GM23338 (cell line): ENCODE data around the gene GCK. TPM values are rescaled to one million over a fixed set of nuclear protein-coding genes. Genes with fewer than 3 reads are reported as not detected.

Experiments
- ATAC-seq: fragments of 200-7000 bp; cut with Tn5 transposase; 3 replicates; pipeline ENCODE4 v1.9.1; 2020
- DNase-seq: peaks from one replicate; pipeline ENCODE4 v3.0.0-alpha.2; 2015; ENCODE audit warnings: low spot score
- H2AFZ ChIP-seq: fragments of 200-600 bp; sonication (generic); 2 replicates; pipeline ENCODE4 v1.8.0; 2016; ENCODE audit warnings: antibody characterized with exemption, mild to moderate bottlenecking, moderate library complexity
- H3F3A ChIP-seq: fragments of 200-600 bp; sonication (generic); replicated peaks from 2 replicates; pipeline ENCODE4 v1.8.0; 2017; ENCODE audit warnings: antibody characterized with exemption, mixed run types, low read depth
- H3K27ac ChIP-seq: fragments of 200-600 bp; sonication (generic); 2 replicates; pipeline ENCODE4 v1.6.1; 2016; ENCODE audit warnings: low read depth
- H3K27me3 ChIP-seq: fragments of 200-600 bp; sonication (generic); 2 replicates; pipeline ENCODE4 v1.8.0; 2016; ENCODE audit warnings: mild to moderate bottlenecking, mixed run types, moderate library complexity; ENCODE audit not compliant: insufficient read depth
- H3K36me3 ChIP-seq: fragments of 200-600 bp; sonication (generic); 2 replicates; pipeline ENCODE4 v1.8.0; 2016; ENCODE audit warnings: mild to moderate bottlenecking; ENCODE audit not compliant: insufficient read depth
- H3K4me1 ChIP-seq: fragments of 200-600 bp; sonication (generic); 2 replicates; pipeline ENCODE4 v1.8.0; 2016; ENCODE audit warnings: mild to moderate bottlenecking, moderate library complexity; ENCODE audit not compliant: insufficient read depth
- H3K4me2 ChIP-seq: fragments of 200-600 bp; sonication (generic); 2 replicates; pipeline ENCODE4 v1.7.1; 2017; ENCODE audit warnings: mixed run types
- H3K4me3 ChIP-seq: fragments of 200-600 bp; sonication (generic); 2 replicates; pipeline ENCODE4 v1.6.1; 2016; ENCODE audit warnings: mixed run types
- H3K79me2 ChIP-seq: fragments of 200-600 bp; sonication (generic); replicated peaks from 2 replicates; pipeline ENCODE4 v1.8.0; 2017; ENCODE audit warnings: mild to moderate bottlenecking; ENCODE audit not compliant: insufficient read depth
- H3K9me2 ChIP-seq: fragments of 200-600 bp; sonication (generic); 2 replicates; pipeline ENCODE4 v1.8.0; 2017; ENCODE audit not compliant: insufficient read depth
- H4K20me1 ChIP-seq: fragments of 200-600 bp; sonication (generic); replicated peaks from 2 replicates; pipeline ENCODE4 v1.8.0; 2017; ENCODE audit warnings: mild to moderate bottlenecking; ENCODE audit not compliant: insufficient read depth
- H3K27ac Mint-ChIP-seq: 2 replicates; pipeline ENCODE4 v1.8.0; 2020; ENCODE audit warnings: inconsistent platforms, mild to moderate bottlenecking, moderate library complexity, mixed read lengths
- H3K27me3 Mint-ChIP-seq: 3 replicates; pipeline ENCODE4 v1.8.0; 2022; ENCODE audit warnings: low read depth, mild to moderate bottlenecking, moderate library complexity, mixed read lengths, inconsistent platforms; ENCODE audit not compliant: insufficient read depth, poor library complexity
- H3K36me3 Mint-ChIP-seq: 3 replicates; pipeline ENCODE4 v1.8.0; 2021; ENCODE audit warnings: low read depth, mild to moderate bottlenecking, inconsistent platforms, moderate library complexity, mixed read lengths
- H3K4me1 Mint-ChIP-seq: 3 replicates; pipeline ENCODE4 v1.8.0; 2020; ENCODE audit warnings: mild to moderate bottlenecking, inconsistent platforms, mixed read lengths
- H3K4me3 Mint-ChIP-seq: 3 replicates; pipeline ENCODE4 v1.8.0; 2021; ENCODE audit warnings: moderate library complexity, mild to moderate bottlenecking, inconsistent platforms, mixed read lengths
- H3K9me3 Mint-ChIP-seq: 3 replicates; pipeline ENCODE4 v1.8.0; 2020; ENCODE audit warnings: moderate library complexity, mild to moderate bottlenecking, inconsistent platforms, mixed read lengths
- EZH2 ChIP-seq: fragments of 200-600 bp; sonication (generic); IDR thresholded peaks from one replicate; pipeline ENCODE4 v1.8.0; 2017; ENCODE audit warnings: antibody characterized with exemption, mild to moderate bottlenecking, low read depth; ENCODE audit not compliant: unreplicated experiment
- EZH2phosphoT487 ChIP-seq: fragments of 200-600 bp; sonication (generic); IDR thresholded peaks from one replicate; pipeline ENCODE4 v1.8.1; 2018; ENCODE audit warnings: antibody characterized with exemption; ENCODE audit not compliant: unreplicated experiment
- NANOG ChIP-seq: IDR thresholded peaks from 2 replicates; pipeline ENCODE4 v1.6.1; 2016; ENCODE audit warnings: antibody characterized with exemption, borderline replicate concordance
- POLR2AphosphoS5 ChIP-seq: IDR thresholded peaks from 2 replicates; pipeline ENCODE4 v1.6.1; 2016; ENCODE audit warnings: antibody characterized with exemption, low read depth
- STAT1 ChIP-seq: IDR thresholded peaks from one replicate; pipeline ENCODE4 v1.6.1; 2016; ENCODE audit warnings: antibody characterized with exemption; ENCODE audit not compliant: unreplicated experiment
- polyA plus RNA-seq: library from polyadenylated mRNA; unstranded; fragments of >200 nt; fragmentation: Nextera tagmentation; extraction: Ambion mirVana; gene quantifications from 2 replicates; pipeline ENCODE4 v1.2.1, GENCODE V29; 2016
- total RNA-seq: library from RNA; depleted of rRNA; stranded (reverse); fragments of >200 nt; shearing (Covaris generic); gene quantifications from 2 replicates; pipeline ENCODE4 v1.2.3, GENCODE V29; 2014
- TF ChIP-seq, protein P1 (sequence below): fragments of 250-450 bp; sonication (Bioruptor Pico); IDR thresholded peaks from 2 replicates; pipeline ENCODE4 v1.5.0; 2020; ENCODE audit warnings: mild to moderate bottlenecking, moderate library complexity
- TF ChIP-seq, protein P2 (sequence below), 2 experiments: fragments of 200-600 bp in 1 of 2; sonication (generic) in 1 of 2; conservative IDR thresholded peaks; 2 replicates each; pipeline versions ENCODE4 v1.5.1 to v1.6.1; 2016 to 2017; ENCODE audit warnings: antibody characterized with exemption in 2 of 2, low read depth in 2 of 2, mild to moderate bottlenecking in 2 of 2, moderate library complexity in 1 of 2
- TF ChIP-seq, protein P3 (sequence below): IDR thresholded peaks from one replicate; pipeline ENCODE4 v1.6.1; 2018; ENCODE audit warnings: antibody characterized with exemption; ENCODE audit not compliant: unreplicated experiment

Gene GCK
- total and polyA plus RNA-seq, 2 experiments from 2014 or later, result 6.1 to 7.3 TPM

DNA sequence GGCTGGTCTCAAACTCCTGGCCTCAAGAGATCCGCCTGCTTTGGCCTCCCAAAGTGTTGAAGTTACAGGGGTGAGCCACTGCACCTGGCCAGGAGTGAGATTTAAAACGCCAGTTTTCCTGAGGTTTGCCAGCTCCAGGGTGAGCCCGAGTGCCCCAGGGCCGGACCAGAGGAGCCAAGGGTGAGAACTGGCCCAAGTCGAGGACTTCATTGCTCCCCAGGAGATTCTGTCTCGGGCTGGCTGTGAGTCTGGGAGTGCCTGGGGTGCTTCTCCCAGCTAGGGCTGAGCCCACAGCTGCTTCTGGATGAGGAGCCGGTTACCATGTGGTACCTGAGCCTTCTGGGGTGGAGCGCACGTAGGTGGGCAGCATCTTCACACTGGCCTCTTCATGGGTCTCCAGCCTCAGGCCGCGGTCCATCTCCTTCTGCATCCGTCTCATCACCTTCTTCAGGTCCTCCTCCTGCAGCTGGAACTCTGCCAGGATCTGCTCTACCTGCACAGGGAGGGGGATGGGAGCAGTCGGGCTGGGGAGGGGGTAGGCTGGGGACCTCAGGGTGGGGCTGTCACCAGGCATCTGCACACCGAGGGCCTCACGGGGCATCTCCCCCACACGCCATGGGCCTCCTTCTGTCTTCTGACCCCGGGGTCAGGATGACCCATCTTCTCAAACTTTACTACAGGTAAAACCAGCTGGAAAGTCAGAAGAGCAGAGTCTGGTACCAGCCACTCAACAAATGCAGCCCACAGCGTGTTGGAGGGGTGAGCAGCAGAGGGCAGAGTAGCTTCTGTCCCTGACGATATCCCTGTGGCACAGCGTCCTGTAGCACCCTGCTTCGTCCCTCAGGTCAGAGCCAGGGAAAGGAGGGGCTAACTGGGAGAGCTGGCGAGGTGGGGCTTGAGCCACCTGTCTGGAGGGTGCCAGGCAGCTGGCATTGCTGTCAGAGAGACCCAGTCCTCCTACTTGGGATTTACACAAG lies 36.0 kb downstream of the GCK start:
- ATAC-seq (peak; percentile 67), DNase-seq (peak; percentile 25)

More for the DNA sequence above, 36.0 kb downstream of the GCK start:
- Histone ChIP-seq H4K20me1 (no peaks in the 10 kb centered on the region), H3K79me2 (no peaks in the 10 kb centered on the region), H3K27ac (no peak overlapping the region), H3K4me3 (no peak overlapping the region), H3K4me1 (no peaks in the 10 kb centered on the region), H3F3A (no peaks in the 10 kb centered on the region), H3K4me2 (no peak overlapping the region), H3K36me3 (no peaks in the 10 kb centered on the region), H3K27me3 (no peaks in the 10 kb centered on the region), H3K9me2 (no peaks in the 10 kb centered on the region), H2AFZ (no peak overlapping the region)
- peaks cover 3% of the 10 kb centered on the region; the same call in 2 of the 3 replicates for H3K4me1 Mint-ChIP-seq
- H3K27me3 Mint-ChIP-seq, result peaks cover 6% of the 10 kb centered on the region
- no peak overlapping the region for H3K4me3 Mint-ChIP-seq
- no peaks in the 10 kb centered on the region for H3K36me3 Mint-ChIP-seq
- no peak for TF ChIP-seq POLR2AphosphoS5
- TF ChIP-seq, protein P1, sequence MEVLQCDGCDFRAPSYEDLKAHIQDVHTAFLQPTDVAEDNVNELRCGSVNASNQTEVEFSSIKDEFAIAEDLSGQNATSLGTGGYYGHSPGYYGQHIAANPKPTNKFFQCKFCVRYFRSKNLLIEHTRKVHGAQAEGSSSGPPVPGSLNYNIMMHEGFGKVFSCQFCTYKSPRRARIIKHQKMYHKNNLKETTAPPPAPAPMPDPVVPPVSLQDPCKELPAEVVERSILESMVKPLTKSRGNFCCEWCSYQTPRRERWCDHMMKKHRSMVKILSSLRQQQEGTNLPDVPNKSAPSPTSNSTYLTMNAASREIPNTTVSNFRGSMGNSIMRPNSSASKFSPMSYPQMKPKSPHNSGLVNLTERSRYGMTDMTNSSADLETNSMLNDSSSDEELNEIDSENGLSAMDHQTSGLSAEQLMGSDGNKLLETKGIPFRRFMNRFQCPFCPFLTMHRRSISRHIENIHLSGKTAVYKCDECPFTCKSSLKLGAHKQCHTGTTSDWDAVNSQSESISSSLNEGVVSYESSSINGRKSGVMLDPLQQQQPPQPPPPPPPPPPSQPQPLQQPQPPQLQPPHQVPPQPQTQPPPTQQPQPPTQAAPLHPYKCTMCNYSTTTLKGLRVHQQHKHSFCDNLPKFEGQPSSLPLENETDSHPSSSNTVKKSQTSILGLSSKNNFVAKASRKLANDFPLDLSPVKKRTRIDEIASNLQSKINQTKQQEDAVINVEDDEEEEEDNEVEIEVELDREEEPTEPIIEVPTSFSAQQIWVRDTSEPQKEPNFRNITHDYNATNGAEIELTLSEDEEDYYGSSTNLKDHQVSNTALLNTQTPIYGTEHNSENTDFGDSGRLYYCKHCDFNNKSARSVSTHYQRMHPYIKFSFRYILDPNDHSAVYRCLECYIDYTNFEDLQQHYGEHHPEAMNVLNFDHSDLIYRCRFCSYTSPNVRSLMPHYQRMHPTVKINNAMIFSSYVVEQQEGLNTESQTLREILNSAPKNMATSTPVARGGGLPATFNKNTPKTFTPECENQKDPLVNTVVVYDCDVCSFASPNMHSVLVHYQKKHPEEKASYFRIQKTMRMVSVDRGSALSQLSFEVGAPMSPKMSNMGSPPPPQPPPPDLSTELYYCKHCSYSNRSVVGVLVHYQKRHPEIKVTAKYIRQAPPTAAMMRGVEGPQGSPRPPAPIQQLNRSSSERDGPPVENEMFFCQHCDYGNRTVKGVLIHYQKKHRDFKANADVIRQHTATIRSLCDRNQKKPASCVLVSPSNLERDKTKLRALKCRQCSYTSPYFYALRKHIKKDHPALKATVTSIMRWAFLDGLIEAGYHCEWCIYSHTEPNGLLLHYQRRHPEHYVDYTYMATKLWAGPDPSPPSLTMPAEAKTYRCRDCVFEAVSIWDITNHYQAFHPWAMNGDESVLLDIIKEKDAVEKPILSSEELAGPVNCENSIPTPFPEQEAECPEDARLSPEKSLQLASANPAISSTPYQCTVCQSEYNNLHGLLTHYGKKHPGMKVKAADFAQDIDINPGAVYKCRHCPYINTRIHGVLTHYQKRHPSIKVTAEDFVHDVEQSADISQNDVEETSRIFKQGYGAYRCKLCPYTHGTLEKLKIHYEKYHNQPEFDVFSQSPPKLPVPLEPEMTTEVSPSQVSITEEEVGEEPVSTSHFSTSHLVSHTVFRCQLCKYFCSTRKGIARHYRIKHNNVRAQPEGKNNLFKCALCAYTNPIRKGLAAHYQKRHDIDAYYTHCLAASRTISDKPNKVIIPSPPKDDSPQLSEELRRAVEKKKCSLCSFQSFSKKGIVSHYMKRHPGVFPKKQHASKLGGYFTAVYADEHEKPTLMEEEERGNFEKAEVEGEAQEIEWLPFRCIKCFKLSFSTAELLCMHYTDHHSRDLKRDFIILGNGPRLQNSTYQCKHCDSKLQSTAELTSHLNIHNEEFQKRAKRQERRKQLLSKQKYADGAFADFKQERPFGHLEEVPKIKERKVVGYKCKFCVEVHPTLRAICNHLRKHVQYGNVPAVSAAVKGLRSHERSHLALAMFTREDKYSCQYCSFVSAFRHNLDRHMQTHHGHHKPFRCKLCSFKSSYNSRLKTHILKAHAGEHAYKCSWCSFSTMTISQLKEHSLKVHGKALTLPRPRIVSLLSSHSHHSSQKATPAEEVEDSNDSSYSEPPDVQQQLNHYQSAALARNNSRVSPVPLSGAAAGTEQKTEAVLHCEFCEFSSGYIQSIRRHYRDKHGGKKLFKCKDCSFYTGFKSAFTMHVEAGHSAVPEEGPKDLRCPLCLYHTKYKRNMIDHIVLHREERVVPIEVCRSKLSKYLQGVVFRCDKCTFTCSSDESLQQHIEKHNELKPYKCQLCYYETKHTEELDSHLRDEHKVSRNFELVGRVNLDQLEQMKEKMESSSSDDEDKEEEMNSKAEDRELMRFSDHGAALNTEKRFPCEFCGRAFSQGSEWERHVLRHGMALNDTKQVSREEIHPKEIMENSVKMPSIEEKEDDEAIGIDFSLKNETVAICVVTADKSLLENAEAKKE (CRISPR knock-in tag), result no peak
- TF ChIP-seq NANOG, result no peak
- TF ChIP-seq EZH2phosphoT487, result no peak
- TF ChIP-seq, protein P2, sequence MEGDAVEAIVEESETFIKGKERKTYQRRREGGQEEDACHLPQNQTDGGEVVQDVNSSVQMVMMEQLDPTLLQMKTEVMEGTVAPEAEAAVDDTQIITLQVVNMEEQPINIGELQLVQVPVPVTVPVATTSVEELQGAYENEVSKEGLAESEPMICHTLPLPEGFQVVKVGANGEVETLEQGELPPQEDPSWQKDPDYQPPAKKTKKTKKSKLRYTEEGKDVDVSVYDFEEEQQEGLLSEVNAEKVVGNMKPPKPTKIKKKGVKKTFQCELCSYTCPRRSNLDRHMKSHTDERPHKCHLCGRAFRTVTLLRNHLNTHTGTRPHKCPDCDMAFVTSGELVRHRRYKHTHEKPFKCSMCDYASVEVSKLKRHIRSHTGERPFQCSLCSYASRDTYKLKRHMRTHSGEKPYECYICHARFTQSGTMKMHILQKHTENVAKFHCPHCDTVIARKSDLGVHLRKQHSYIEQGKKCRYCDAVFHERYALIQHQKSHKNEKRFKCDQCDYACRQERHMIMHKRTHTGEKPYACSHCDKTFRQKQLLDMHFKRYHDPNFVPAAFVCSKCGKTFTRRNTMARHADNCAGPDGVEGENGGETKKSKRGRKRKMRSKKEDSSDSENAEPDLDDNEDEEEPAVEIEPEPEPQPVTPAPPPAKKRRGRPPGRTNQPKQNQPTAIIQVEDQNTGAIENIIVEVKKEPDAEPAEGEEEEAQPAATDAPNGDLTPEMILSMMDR (conservative IDR thresholded peaks at IDR 0.05; ENCODE audit: low read depth in 2 of 2), result peak in 1 of 2 experiments; percentile 47; a peak in 2 of 4 replicates
- no peak for TF ChIP-seq EZH2
- TF ChIP-seq, protein P3, sequence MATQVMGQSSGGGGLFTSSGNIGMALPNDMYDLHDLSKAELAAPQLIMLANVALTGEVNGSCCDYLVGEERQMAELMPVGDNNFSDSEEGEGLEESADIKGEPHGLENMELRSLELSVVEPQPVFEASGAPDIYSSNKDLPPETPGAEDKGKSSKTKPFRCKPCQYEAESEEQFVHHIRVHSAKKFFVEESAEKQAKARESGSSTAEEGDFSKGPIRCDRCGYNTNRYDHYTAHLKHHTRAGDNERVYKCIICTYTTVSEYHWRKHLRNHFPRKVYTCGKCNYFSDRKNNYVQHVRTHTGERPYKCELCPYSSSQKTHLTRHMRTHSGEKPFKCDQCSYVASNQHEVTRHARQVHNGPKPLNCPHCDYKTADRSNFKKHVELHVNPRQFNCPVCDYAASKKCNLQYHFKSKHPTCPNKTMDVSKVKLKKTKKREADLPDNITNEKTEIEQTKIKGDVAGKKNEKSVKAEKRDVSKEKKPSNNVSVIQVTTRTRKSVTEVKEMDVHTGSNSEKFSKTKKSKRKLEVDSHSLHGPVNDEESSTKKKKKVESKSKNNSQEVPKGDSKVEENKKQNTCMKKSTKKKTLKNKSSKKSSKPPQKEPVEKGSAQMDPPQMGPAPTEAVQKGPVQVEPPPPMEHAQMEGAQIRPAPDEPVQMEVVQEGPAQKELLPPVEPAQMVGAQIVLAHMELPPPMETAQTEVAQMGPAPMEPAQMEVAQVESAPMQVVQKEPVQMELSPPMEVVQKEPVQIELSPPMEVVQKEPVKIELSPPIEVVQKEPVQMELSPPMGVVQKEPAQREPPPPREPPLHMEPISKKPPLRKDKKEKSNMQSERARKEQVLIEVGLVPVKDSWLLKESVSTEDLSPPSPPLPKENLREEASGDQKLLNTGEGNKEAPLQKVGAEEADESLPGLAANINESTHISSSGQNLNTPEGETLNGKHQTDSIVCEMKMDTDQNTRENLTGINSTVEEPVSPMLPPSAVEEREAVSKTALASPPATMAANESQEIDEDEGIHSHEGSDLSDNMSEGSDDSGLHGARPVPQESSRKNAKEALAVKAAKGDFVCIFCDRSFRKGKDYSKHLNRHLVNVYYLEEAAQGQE, result no peak
- TF ChIP-seq STAT1, result no peak
- H3K9me3 Mint-ChIP-seq, result no peaks in the 10 kb centered on the region
- H3K27ac Mint-ChIP-seq, result no peak overlapping the region
